NCI-H82 (cell line): ENCODE data around the gene SLCO3A1.

Source experiments
- DNase-seq: peaks from one replicate; lab custom pipeline; 2025; lab: John Stamatoyannopoulos, UW

SLCO3A1 gene

DNA sequence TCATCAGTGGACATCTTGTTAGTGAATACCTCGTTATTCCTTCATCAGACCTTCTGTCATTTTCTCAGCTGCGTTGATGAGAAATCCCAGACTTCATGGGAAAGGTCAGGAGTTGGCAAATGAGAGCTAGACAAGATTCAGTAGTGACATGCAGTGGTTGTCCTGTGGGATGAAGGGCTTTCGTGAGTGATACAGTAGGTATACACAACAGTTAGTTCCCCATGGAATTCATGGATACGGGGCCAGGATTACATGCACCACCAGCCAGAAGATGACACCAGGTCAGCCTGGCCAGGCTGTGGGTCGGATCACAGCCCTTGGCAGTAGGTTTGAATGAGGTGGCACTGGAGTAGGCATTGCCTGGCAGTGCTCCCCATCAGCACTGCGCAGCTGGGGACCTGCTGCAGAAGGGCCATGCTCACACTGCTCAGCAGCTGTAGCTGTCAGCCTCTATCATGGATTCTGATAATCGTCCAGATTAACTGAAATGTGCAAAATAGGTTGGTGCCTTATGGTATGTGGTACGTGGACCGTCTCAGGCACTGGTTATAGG, 150.1 kb downstream of the SLCO3A1 start:
- no peak for DNase-seq

- DNase-seq = no peak
Observed at GRCh38 chr15:92005154-92005553, 151.6 kb downstream of the SLCO3A1 start.

- DNase-seq = no peak
Observed at GRCh38 chr15:92006186-92007028, 152.9 kb downstream of the SLCO3A1 start.

DNA sequence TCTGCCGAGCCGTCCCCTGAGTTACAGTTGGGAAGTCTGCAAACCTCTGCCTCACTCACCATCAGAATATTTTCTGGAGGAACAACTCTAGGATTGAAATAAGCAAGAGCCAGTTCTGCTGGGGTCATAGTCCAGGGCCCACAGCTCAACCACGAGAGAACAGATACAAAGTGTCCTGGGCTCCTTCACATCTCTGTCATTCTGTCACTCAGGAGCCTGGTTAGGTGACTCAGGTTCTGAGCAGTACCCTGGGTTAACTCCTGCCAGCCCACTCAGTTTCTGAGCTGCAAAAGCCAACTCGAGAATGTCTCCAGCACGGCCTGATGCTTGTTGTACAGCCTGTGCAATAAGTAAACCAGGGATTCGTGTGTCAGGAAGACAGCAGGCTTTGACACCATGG, 155.7 kb downstream of the SLCO3A1 start:
- DNase-seq = no peak

DNA sequence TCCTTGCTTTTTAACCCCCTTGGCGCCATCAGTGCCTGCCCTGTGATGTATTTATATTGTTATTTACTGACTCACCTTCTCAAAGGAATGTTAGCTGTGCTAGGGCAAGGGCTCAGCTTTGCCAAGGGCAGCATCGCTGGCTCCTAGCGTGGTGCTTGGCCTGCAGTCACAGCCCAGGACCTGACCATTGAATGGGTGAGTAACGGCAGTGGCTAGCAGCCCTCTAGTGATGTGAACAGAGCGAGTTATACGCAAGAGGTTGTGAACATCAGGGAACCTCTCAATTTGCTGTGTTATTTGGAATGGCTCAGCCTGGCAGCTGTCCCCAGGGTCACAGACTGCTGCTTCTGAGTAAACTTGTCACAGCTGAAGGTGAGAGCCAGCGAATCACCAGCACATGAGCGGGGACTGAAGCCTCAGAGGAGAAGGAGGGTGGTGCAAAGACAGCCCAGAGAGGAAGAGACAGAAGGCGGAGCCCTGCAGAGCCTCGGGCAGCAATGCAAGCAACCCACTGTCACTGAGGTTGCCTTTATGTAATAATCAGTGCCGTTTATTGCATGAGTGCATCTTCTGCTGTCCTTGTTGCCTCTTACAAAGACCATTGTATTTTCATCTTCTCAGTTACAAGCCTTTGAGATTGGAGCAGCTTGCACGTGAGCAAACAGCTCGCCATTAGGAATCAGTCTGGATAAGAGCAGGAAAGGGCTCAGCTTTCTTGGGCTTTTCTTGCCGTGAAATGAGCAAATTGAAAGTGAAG, 158.3 kb downstream of the SLCO3A1 start:
- DNase-seq = no peak

DNA sequence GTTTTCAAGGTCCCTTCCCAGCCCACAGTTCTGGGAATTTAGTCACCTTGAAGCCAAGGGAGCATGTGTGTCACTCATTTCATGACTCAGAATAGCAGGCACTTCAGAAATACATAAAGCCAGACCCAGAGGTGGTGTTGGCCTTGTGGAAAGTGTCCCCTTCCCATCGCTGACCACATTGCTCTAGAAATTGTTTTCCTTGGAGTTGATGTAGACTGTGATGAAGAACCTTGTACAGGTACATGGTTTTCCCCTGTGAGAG, 158.8 kb downstream of the SLCO3A1 start:
- no peak for DNase-seq

GRCh38 chr15:92012881-92013280, 159.4 kb downstream of the SLCO3A1 start:
- DNase-seq = no peak

DNA sequence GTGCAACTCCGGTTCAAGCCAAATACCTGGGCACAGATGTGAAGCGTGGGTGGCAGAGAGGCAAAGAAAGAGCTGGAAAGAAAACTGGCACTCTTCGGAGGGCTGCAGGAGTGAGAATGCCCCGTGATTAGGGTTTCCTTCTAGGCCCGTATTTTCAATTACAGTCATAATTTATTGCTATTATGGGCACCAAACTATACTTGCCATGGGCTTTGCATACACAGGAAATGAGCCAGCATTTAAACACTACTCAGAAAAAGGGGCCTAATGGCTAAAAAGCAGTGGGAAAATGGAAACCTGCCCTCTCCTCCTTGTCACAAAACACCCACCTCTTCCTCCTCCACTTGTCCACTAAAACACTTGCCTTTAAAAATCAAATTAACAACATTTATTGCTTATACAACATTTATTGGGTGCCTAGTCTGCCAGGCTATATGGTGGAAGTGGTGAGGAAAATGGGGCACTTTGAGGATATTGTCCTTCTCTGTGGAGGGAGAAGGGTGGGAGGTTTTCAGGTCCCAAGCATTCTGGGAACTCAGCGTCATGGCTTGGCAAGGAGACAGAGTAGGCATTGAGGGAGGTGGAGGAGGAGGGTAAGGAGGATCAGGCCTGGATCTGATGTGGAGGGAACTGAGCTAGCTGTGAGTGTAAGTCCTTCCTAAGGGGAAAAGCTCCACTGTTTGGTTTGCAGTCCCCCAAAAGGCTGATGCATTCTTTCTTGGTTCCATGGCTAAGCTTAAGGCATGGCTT, 160.9 kb downstream of the SLCO3A1 start:
- no peak for DNase-seq

- no peak for DNase-seq
Observed at GRCh38 chr15:92017882-92018534, 164.5 kb downstream of the SLCO3A1 start.

GRCh38 chr15:92018535-92019239, 165.2 kb downstream of the SLCO3A1 start:
- DNase-seq = no peak

DNA sequence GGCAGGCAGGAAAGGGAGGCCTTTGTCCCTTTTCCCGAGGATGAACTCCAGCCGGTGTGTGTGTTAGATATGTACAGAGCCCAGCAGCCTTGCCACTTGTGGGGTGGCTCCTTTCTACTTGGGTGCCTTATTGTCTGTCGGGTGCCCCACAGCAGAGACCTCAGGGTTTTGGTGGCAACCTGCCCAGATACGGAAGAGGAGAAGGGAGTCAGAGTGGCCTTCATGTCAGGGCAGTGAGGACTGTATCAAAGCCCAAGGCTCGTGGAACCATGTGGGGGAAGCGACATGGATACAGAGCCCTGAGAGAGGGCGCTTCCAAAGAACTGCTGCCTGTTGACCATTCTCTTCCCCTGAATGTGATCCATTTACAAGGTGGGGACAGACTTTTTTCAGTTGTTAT, 166.2 kb downstream of the SLCO3A1 start:
- no peak for DNase-seq

- no peak for DNase-seq
Observed at GRCh38 chr15:92020207-92020606, 166.7 kb downstream of the SLCO3A1 start.

GRCh38 chr15:92020804-92021203, 167.3 kb downstream of the SLCO3A1 start:
- DNase-seq = no peak

DNA sequence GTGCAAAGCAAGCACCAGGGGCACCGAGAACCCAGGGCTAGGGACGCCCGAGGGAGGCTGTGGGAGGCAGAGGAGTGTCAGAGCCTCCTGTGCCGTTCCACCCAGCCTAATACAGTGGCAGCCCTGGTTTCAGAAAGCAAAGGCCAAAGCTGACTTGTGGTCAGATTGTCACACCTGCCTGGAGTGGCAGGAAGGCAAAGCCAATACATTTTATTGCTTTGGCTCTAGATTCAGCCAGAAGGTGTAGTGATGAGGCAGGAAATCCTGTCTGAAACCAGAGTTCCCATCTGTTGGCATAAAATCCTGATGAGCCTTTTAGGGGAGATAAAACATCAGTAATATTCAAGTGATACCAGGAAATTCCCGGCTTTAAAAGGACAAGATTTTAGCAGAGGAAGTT, 168.3 kb downstream of the SLCO3A1 start:
- DNase-seq = no peak

DNA sequence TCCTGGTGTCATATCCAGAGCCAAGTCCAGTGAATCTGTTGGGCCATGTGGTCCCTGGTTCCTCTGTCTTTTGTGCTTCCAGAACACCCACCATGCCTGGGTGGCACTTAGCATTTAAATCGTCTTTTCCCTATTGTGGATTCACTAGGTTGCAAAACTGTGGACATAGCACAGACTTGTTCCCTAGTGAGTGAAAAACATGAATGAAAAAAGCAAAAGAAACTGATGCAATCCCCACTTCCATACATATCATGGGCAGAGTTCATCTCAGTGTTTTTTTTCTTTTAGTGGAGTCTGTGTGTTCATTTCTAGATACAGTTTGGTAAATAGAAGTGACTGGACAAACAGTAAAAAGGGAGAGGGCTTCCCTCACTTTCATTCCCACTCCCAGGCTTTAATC, 170.5 kb downstream of the SLCO3A1 start:
- no peak for DNase-seq

DNA sequence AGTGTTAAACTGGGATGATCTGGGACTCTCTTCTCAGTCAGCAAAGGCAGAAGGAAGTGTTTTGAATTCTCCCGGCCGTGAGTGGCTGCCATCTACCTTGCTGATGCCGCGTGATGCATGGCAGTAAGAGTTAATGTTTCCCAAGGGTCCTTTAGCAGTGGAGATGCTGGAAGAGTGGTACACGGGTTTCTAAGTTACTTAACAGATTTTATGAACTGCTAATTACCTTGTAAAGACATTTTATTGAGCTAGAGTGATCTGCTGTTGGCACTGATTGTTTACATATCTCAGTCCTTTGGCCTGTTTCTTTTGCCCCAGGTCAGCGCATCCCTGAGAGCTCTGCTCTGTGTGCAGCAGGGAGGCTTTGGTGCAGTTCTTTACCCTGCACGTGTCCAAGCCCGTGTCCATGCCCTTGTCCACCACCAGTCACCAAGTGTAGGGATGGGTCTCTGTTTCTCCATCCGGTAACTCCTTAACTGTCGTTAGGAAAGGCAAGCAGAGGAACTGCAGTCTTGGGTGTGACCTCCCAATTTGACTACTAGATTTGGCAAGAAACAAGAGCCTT, 172.3 kb downstream of the SLCO3A1 start:
- DNase-seq = no peak

- DNase-seq = no peak
Observed at GRCh38 chr15:92028389-92028724, 174.8 kb downstream of the SLCO3A1 start.

GRCh38 chr15:92029767-92030166, 176.3 kb downstream of the SLCO3A1 start:
- DNase-seq = no peak

- no peak for DNase-seq
Observed at GRCh38 chr15:92033314-92033713, 179.8 kb downstream of the SLCO3A1 start.

DNA sequence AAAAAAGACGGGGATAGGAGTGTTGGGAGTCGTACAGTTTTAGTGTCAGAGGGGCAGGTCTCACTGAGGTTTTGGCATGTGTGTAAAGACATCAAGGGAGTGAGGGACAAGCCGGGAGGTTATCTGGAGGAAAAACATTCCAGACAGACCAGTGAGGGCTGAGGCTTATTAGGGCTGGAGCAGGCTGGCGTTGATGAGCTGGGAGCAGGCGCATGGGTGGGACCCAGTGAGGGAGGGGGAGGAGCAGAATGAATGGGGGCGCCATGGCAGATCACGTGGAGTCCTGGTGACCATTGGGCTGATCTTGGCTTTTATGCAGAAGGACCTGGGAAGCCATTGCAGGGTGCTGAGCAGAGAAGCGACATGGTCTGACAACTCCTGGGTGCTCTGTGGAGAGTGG, 180.2 kb downstream of the SLCO3A1 start:
- DNase-seq = no peak

DNA sequence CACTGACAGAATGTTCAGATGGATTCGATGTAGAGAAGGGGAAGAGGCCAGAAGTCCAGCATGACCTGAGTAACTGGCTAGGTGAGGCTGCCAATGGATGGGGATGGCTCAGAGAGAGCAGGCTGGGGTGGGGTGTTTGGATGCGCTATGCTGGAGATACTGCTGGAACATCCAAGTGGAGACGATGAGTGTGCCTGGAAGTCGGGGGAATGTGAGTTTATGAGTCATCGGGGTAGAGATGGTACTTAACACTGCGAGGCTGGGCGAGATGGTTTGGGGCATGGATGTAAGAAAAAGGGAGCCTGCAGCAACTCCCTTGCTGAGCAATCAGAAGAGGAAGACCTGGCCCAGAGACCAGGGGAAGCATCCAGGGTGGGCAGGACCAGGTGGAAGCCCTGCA, 180.7 kb downstream of the SLCO3A1 start:
- no peak for DNase-seq
